ENCODE measurements around the gene RSBN1L. TPM values are rescaled to one million over a fixed set of nuclear protein-coding genes. Genes with fewer than 3 reads are reported as not detected.

RSBN1L gene
- polyA plus RNA-seq, 3 donors = 1.3 to 10.0 (median 2.2) TPM

DNA sequence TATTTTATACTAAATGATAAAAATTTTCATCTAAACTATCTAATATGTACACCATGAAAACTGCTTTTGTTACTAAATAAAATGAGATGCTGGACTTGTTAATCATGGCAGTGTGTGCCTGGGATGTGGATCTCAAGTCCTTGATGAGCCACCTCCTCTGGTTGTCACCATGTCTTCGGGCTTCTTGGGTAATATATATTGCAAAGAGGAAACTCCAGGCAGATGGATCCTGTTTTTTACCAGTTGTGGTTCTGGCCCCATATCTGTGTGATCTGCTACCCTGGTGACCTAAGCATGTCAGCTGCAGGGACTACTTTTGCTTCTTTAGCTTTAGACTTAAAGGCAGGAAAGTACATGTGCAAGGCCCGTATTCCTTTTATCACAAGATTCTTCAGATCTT lies 55.8 kb downstream of the RSBN1L start:
- H3K4me3 Mint-ChIP-seq = peak overlapping the region; percentile 13 to 64
- peaks cover 0 to 1% (median 0%) of the 10 kb centered on the region in 3 donors for H3K27me3 Mint-ChIP-seq (ENCODE audit: low read depth in 3 of 3)

GRCh38 chr7:77753173-77753572 lies 56.9 kb downstream of the RSBN1L start:
- peaks cover 13 to 17% of the 10 kb centered on the region in 2 donors for H3K4me1 ChIP-seq (ENCODE audit: control insufficient read depth in 1 of 2, insufficient read depth in 2 of 2, low read length in 2 of 2)

More for the DNA sequence above, 55.8 kb downstream of the RSBN1L start:
- DNase-seq = peak; percentile 72 to 86 (median 79)
- Mint-ChIP-seq H3K9me3 (peaks cover 0 to 2% (median 0%) of the 10 kb centered on the region in 7 donors), H3K27ac (peak overlapping the region; percentile 12 to 90 (median 84)), H3K4me1 (peaks cover 14% of the 10 kb centered on the region), H3K36me3 (peaks cover 27 to 35% of the 10 kb centered on the region in 2 donors)
- H3K79me2 ChIP-seq (ENCODE audit: insufficient read depth, low read length) = peaks cover 76% of the 10 kb centered on the region
- peaks cover 13 to 17% of the 10 kb centered on the region in 2 donors for H3K4me1 ChIP-seq (ENCODE audit: control insufficient read depth in 1 of 2, insufficient read depth in 2 of 2, low read length in 2 of 2)
- H3K4me2 ChIP-seq (replicated peaks; ENCODE audit: extremely low read depth, low read length, poor library complexity, severe bottlenecking) = peak overlapping the region; percentile 6
- no peak overlapping the region for H3K4me3 ChIP-seq (replicated peaks in 1 of 3; ENCODE audit: low read depth in 2 of 3, low read length in 3 of 3)
- H3K27me3 ChIP-seq (ENCODE audit: control insufficient read depth in 2 of 2, insufficient read depth in 2 of 2, low read length in 2 of 2) = no peaks in the 10 kb centered on the region
- intact Hi-C loops (cut with micrococcal nuclease) = no loop called here
- no peak overlapping the region for H3K9ac ChIP-seq (ENCODE audit: insufficient read depth, low read length, poor library complexity, severe bottlenecking)
- H3K9me3 ChIP-seq (replicated peaks in 1 of 2; ENCODE audit: control insufficient read depth in 1 of 2, insufficient read depth in 1 of 2, low read length in 2 of 2) = no peaks in the 10 kb centered on the region
- peaks cover 14 to 47% of the 10 kb centered on the region in 2 donors for H3K36me3 ChIP-seq (replicated peaks in 1 of 2; ENCODE audit: control insufficient read depth in 1 of 2, insufficient read depth in 2 of 2, low read length in 2 of 2)
- no peak overlapping the region for H2AFZ ChIP-seq (ENCODE audit: insufficient read depth, low read depth, low read length, poor library complexity, severe bottlenecking)
- H3K27ac ChIP-seq (ENCODE audit: low read depth in 1 of 2, low read length in 2 of 2) = peak overlapping the region in 1 of 2 donors; percentile 53
- 0% methylated on average over 1 of the region's 2 CpGs for WGBS (ENCODE audit: insufficient coverage)
- peaks cover 70% of the 10 kb centered on the region for H4K20me1 ChIP-seq (ENCODE audit: insufficient read depth, low read length)
- TF ChIP-seq, protein P1, sequence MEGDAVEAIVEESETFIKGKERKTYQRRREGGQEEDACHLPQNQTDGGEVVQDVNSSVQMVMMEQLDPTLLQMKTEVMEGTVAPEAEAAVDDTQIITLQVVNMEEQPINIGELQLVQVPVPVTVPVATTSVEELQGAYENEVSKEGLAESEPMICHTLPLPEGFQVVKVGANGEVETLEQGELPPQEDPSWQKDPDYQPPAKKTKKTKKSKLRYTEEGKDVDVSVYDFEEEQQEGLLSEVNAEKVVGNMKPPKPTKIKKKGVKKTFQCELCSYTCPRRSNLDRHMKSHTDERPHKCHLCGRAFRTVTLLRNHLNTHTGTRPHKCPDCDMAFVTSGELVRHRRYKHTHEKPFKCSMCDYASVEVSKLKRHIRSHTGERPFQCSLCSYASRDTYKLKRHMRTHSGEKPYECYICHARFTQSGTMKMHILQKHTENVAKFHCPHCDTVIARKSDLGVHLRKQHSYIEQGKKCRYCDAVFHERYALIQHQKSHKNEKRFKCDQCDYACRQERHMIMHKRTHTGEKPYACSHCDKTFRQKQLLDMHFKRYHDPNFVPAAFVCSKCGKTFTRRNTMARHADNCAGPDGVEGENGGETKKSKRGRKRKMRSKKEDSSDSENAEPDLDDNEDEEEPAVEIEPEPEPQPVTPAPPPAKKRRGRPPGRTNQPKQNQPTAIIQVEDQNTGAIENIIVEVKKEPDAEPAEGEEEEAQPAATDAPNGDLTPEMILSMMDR (IDR thresholded peaks at IDR 0.05) = no peak

More at GRCh38 chr7:77753173-77753572, 56.9 kb downstream of the RSBN1L start:
- Histone ChIP-seq H3K9ac (ENCODE audit: insufficient read depth, low read length, poor library complexity, severe bottlenecking) (no peak overlapping the region), H3K27me3 (ENCODE audit: control insufficient read depth in 2 of 2, insufficient read depth in 2 of 2, low read length in 2 of 2) (no peaks in the 10 kb centered on the region), H3K4me2 (replicated peaks; ENCODE audit: extremely low read depth, low read length, poor library complexity, severe bottlenecking) (no peak overlapping the region), H2AFZ (ENCODE audit: insufficient read depth, low read depth, low read length, poor library complexity, severe bottlenecking) (no peak overlapping the region), H3K27ac (ENCODE audit: low read depth in 1 of 2, low read length in 2 of 2) (peak overlapping the region in 1 of 2 donors; percentile 53), H3K4me3 (replicated peaks in 1 of 3; ENCODE audit: low read depth in 2 of 3, low read length in 3 of 3) (no peak overlapping the region), H3K9me3 (replicated peaks in 1 of 2; ENCODE audit: control insufficient read depth in 1 of 2, insufficient read depth in 1 of 2, low read length in 2 of 2) (no peaks in the 10 kb centered on the region), H3K36me3 (replicated peaks in 1 of 2; ENCODE audit: control insufficient read depth in 1 of 2, insufficient read depth in 2 of 2, low read length in 2 of 2) (peaks cover 14 to 53% of the 10 kb centered on the region in 2 donors), H4K20me1 (ENCODE audit: insufficient read depth, low read length) (peaks cover 71% of the 10 kb centered on the region), H3K79me2 (ENCODE audit: insufficient read depth, low read length) (peaks cover 76% of the 10 kb centered on the region)
- no CpG with 5 or more reads among the region's 1 CpG for WGBS (ENCODE audit: insufficient coverage)
- no peak overlapping the region for H3K4me3 Mint-ChIP-seq
- intact Hi-C loops (cut with micrococcal nuclease) = no loop called here
- peaks cover 0 to 1% (median 0%) of the 10 kb centered on the region in 3 donors for H3K27me3 Mint-ChIP-seq (ENCODE audit: low read depth in 3 of 3)
- H3K27ac Mint-ChIP-seq = peak overlapping the region in 1 of 7 donors; percentile 15
- peaks cover 0 to 2% (median 0%) of the 10 kb centered on the region in 7 donors for H3K9me3 Mint-ChIP-seq
- H3K36me3 Mint-ChIP-seq = peaks cover 27 to 30% of the 10 kb centered on the region in 2 donors
- no peak for DNase-seq
- H3K4me1 Mint-ChIP-seq = peaks cover 17% of the 10 kb centered on the region
- TF ChIP-seq, protein P1 (IDR thresholded peaks at IDR 0.05) = no peak

All from CD14-positive monocyte (primary cell).